ENCODE data around the gene ACAP1. TPM values are rescaled to one million over a fixed set of nuclear protein-coding genes. Genes with fewer than 3 reads are reported as not detected.

ACAP1 gene
- total and polyA plus RNA-seq, 9 of the 15 experiments (the other 6 are each of a cell fraction or from before 2014, with no cell fraction given): 0.15 to 8.5 (median 2.4) TPM

- H3K79me2 ChIP-seq (ENCODE audit: control insufficient read depth, insufficient read depth, low read length): no peaks in the 10 kb centered on the region; the same call in 2 of the 3 replicates
- H3K27ac ChIP-seq (ENCODE audit: extremely low read depth, low read depth, low read length): no peak overlapping the region
- ATAC-seq (no peak), FAIRE-seq (no peak), DNase-seq (ENCODE audit: extremely low read depth in 1 of 4, low spot score in 3 of 4) (no peak)
- WGBS (ENCODE audit: insufficient coverage, low coverage, missing lambda C conversion rate): 71% methylated on average over 3 of the region's 3 CpGs
- no peaks in the 10 kb centered on the region for H3K27me3 ChIP-seq (ENCODE audit: control insufficient read depth in 2 of 2, insufficient read depth in 2 of 2, low read length in 2 of 2)
- intact Hi-C loops (cut with micrococcal nuclease): no loop called here
- POLR2A ChIA-PET: no interaction called here
- no peak overlapping the region for H3K4me3 ChIP-seq
- in situ Hi-C loops (cut with MboI): no loop called here
- H3K4me2 ChIP-seq (ENCODE audit: insufficient read depth, low read length): no peak overlapping the region
- peaks cover 8 to 18% of the 10 kb centered on the region in 2 experiments; a peak in 4 of 5 replicates for H3K4me1 ChIP-seq (replicated peaks in 1 of 2; ENCODE audit: control insufficient read depth in 2 of 2, insufficient read depth in 2 of 2, low read length in 2 of 2)
- no peak overlapping the region for H3K9ac ChIP-seq (ENCODE audit: insufficient read depth in 1 of 2, low read depth in 2 of 2, low read length in 2 of 2)
- H3K9me1 ChIP-seq (ENCODE audit: control insufficient read depth, insufficient read depth, low read length): no peaks in the 10 kb centered on the region
- H4K20me1 ChIP-seq (replicated peaks; ENCODE audit: control insufficient read depth, insufficient read depth, low read length): no peaks in the 10 kb centered on the region
- H2AFZ ChIP-seq (ENCODE audit: low read depth, low read length): no peak overlapping the region
- H3K9me3 ChIP-seq (replicated peaks; ENCODE audit: control insufficient read depth, insufficient read depth, low read depth, low read length): peaks cover 2% of the 10 kb centered on the region; the same call in 1 of the 2 replicates
- H3K36me3 ChIP-seq (ENCODE audit: control insufficient read depth, insufficient read depth, low read length): no peaks in the 10 kb centered on the region
- CTCF ChIA-PET (ENCODE audit: low intra/inter-chr PET ratio): no interaction called here
- BruUV-seq (replicated peaks): no TSS peak
- TF ChIP-seq IFI16 (CRISPR knock-in tag; IDR thresholded peaks at IDR 0.05): no peak
- no peak for TF ChIP-seq CLOCK (CRISPR knock-in tag; IDR thresholded peaks at IDR 0.05; ENCODE audit: borderline replicate concordance)
- no peak for TF ChIP-seq POLR2B (IDR thresholded peaks at IDR 0.05; ENCODE audit: low read depth, partially characterized antibody)
- TF ChIP-seq CEBPZ (IDR thresholded peaks at IDR 0.05; ENCODE audit: borderline replicate concordance, low read depth, low read length): no peak
- no peak for TF ChIP-seq NR1H2 (CRISPR knock-in tag; IDR thresholded peaks at IDR 0.05)
- 0 out of 4 replicates have a peak, but pooled peaks of 1 of the 2 experiments have one; percentile 18 for TF ChIP-seq TRIM24 (IDR thresholded peaks at IDR 0.05)
- TF ChIP-seq ZNF551 (CRISPR knock-in tag; IDR thresholded peaks at IDR 0.05): no peak
- no peak for TF ChIP-seq RBM22 (IDR thresholded peaks at IDR 0.05; ENCODE audit: low read depth, low read length, poor library complexity, severe bottlenecking)
- no peak for TF ChIP-seq XRCC4 (IDR thresholded peaks at IDR 0.05; ENCODE audit: extremely low read depth, insufficient read depth, insufficient read length)
- no peak for TF ChIP-seq MAFF (IDR thresholded peaks at IDR 0.05; ENCODE audit: low read length)
- TF ChIP-seq SMAD2 (IDR thresholded peaks at IDR 0.05; ENCODE audit: low read depth, low read length): no peak
- no peak for TF ChIP-seq RBFOX2 (IDR thresholded peaks at IDR 0.05; ENCODE audit: low read depth, low read length)
- TF ChIP-seq, protein P1, sequence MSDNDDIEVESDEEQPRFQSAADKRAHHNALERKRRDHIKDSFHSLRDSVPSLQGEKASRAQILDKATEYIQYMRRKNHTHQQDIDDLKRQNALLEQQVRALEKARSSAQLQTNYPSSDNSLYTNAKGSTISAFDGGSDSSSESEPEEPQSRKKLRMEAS (CRISPR knock-in tag; IDR thresholded peaks at IDR 0.05): no peak
Observed at GRCh38 chr17:7379134-7379533, 42.8 kb downstream of the ACAP1 start.

Data from K562 (cell line).